HG02852 (cell line): ENCODE data around the gene ANGPTL7.

Experiments used
- ATAC-seq: cut with Tn5 transposase; IDR thresholded peaks from one replicate; pipeline ENCODE4 v1.9.1; 2021; ENCODE audit warnings: mild to moderate bottlenecking, moderate library complexity; ENCODE audit not compliant: unreplicated experiment

ANGPTL7 gene

GRCh38 chr1:11198851-11199594, 9.9 kb downstream of the ANGPTL7 start:
- ATAC-seq = no peak

GRCh38 chr1:11204396-11205190, 15.4 kb downstream of the ANGPTL7 start:
- ATAC-seq = no peak

GRCh38 chr1:11207898-11208611, 18.9 kb downstream of the ANGPTL7 start:
- no peak for ATAC-seq

GRCh38 chr1:11211461-11211860, 22.3 kb downstream of the ANGPTL7 start:
- ATAC-seq = no peak

GRCh38 chr1:11211925-11212587, 22.9 kb downstream of the ANGPTL7 start:
- ATAC-seq = no peak

- ATAC-seq = no peak
These were observed 25.7 kb downstream of the ANGPTL7 start for GRCh38 chr1:11214698-11215380.

- ATAC-seq = no peak
These were observed 26.3 kb downstream of the ANGPTL7 start for GRCh38 chr1:11215381-11216005.

GRCh38 chr1:11216074-11216473, 26.9 kb downstream of the ANGPTL7 start:
- no peak for ATAC-seq

- ATAC-seq = peak; percentile 60
These were observed 38.2 kb downstream of the ANGPTL7 start for GRCh38 chr1:11227106-11228077.

- no peak for ATAC-seq
These were observed 40.0 kb downstream of the ANGPTL7 start for GRCh38 chr1:11229203-11229602.

- ATAC-seq = no peak
These were observed 44.1 kb downstream of the ANGPTL7 start for GRCh38 chr1:11233208-11233607.

- ATAC-seq = no peak
These were observed 48.2 kb downstream of the ANGPTL7 start for GRCh38 chr1:11237356-11237755.

GRCh38 chr1:11238311-11238710, 49.2 kb downstream of the ANGPTL7 start:
- ATAC-seq = no peak

- no peak for ATAC-seq
These were observed 56.1 kb downstream of the ANGPTL7 start for GRCh38 chr1:11245248-11245647.
